HK-2 (cell line): ENCODE results near the gene DCLRE1C.
"Not testable (repeated sequence)": the region's sequence is repeated elsewhere in the genome, so short reads cannot be mapped to it uniquely, and the experiment has no call there.

Source experiments
- DNase-seq: peaks from one replicate; pipeline ENCODE4 v3.0.0-alpha.2; 2018; ENCODE audit not compliant: unreplicated experiment

The DCLRE1C gene

DNA sequence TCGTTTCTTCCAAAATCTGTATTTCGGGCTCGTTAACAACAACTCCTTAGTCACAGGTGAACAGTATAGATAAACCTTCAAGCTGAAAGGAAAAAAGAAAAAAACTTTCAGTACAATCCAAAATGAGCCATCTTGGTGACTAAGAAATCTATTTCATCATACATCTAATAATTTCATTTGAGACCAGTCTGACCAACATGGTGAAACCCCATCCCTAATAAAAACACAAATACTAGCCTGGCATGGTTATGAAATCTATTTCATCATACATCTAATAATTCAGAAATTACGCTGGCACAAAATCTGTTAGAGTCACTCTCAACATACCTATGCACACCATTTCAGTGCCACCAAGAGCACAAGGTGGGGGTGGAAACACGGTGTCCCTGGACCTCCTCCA is 8.8 kb downstream of the DCLRE1C start:
- DNase-seq = no peak

DNA sequence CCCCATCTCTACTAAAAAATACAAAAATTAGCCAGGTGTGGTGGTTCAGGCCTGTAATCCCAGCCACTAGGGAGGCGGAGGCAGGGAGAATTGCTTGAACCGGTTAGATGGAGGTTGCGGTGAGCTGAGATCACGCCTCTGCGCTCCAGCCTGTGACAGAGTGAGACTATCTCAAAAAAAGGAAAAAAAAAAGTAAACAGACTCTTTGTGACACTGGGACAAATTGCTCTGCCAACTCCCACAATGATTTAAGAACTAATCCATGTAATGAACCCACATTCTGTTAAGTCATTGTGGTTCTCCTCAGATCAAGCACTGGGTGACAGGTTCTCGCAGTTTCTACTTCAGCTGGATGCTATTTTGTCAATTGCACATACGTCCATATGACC is 11.0 kb downstream of the DCLRE1C start:
- not testable (repeated sequence) for DNase-seq

DNA sequence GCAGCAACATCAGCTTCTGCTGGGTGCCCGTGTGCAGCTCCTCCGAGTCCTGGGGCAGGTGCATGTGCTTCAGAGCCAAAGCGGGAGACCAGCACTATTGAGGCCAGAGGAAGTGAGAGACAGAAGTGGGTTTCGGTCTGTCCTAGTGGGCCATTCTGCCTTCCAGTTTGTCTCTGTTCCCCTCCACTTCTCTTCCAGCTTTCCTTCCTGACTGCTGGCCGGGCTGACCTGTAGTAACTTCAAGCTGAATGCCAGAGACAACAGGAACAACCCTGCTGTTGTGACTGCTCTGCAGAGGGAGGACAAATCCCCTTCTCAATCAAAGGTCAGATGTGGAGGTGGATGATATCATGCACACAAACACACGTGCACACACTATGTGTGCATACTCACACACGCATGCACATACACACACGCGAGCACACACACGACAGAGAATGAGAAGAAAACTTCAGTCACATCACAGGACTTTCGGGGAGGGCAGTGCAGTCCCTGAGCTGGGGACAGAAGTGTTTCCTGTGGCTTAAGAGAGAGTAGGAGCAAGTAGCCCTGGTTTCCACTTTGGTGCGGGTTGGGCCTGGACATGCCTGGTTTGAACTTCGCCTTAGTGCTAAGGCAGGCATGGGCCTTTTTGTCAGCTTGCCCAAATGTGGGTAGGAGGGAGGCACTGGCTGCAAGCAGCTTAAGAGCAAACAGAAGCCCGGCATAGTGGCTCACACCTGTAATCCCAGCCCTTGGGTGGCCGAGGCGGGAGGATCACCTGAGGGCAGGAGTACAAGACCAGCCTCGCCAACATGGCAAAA is 11.5 kb downstream of the DCLRE1C start:
- not testable (repeated sequence) for DNase-seq

- DNase-seq = peak; percentile 22
Observed at GRCh38 chr10:14938971-14939370, 14.9 kb downstream of the DCLRE1C start.

DNA sequence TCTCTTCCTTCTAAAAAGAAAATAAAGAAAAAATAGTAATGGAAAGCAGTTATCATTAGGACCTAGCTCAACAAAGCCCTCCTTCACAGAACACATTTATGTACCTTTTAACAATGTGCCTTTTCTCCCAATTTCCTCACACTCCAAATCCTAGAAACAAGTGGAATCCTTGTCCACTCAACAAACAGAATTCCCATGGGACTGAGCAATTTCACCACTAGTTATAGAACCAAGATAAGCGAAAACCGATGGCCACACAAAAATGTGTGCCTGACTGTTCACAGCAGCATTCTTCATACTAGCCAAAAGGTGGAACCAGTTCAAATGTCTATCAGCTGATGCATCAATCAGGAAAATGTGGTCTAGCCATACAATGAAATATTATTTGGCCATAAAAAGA is 17.3 kb downstream of the DCLRE1C start:
- no peak for DNase-seq

DNA sequence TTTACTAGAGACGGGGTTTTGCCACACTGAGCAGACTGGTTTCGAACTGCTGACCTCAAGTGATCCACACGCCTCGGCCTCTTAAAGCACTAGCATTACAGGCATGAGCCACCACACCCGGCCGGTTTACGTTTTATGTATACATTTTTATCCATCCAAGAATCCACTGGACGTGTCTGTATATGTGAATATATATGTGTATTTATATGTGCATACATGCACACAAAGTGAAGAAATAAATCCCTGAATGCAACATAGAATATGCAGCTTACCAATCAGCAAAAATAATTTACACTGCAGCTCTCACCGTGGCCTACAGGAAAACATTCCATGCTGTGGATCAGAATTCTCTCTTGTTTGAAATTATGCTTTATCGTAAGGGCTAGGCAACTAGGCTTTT is 23.3 kb downstream of the DCLRE1C start:
- DNase-seq = no peak

DNA sequence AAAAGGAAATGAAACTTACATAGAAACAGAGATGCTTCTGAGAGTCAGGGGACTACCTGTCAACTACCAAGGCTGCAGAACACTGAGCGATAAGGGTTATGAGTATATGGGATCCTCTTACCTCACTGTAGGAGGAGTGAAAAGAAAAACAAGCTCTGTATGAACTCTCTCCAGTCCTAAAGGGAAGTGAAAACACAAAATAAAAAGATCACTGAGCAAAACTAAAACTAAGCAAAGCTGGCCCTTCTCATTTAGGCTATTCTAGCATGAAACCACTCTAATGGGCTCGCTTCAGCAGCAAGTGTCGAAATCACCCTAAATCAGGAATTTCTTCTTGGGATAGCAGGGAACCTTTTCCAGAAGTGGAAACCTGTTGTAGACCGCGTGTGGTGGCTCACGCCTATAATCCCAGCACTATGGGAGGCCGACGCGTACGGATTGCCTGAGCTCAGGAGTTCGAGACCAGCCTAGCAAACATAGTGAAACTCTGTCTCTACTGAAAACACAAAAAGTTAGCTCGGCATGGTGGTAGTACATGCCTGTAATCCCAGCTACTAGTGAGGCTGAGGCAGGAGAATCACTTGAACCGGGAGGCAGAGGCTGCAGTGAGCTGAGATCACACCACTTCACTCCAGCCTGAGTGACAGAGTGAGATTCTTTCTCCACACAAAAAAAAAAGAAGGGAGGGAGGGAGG is 27.0 kb downstream of the DCLRE1C start:
- DNase-seq = no peak

DNA sequence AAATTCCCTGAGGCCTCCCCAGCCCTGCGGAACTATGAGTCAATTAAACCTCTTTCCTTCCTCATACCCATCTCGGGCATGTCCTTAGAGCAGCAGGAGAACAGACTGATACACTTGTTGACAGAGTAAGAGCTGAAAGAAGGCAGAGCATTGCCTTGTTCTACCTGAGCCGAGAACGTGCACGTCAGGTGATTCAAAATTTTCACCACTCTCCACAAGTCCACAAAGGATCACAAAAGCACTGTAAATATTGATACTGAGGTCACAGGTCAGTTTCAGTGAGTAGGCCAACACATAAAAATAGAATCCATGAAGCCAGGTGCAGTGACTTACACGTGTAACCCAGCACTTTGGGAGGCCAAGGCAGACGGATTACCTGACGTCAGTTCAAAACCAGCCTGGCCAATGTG is 27.8 kb downstream of the DCLRE1C start:
- no peak for DNase-seq

- DNase-seq = no peak
Observed at GRCh38 chr10:14925268-14925667, 28.6 kb downstream of the DCLRE1C start.

- no peak for DNase-seq
Observed at GRCh38 chr10:14924013-14924412, 29.9 kb downstream of the DCLRE1C start.

DNA sequence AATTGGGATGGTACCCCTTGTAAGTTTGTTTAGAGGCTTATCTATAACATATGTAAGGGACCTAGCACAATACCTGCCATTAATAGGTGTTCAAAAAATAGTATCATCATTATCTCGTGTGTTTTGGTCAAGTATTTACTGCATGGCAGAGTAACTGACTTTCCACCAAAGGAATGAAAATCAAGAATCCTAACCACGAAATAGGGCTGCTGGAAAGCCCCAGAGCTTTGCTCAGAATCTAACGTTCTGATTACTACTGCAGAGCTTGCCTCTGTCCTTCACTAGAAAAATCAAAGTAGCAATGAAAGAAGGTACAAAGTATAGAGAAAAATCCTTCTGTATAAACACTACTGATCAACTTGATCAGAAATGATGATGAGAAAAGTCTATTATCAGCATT is 34.9 kb downstream of the DCLRE1C start:
- no peak for DNase-seq

DNA sequence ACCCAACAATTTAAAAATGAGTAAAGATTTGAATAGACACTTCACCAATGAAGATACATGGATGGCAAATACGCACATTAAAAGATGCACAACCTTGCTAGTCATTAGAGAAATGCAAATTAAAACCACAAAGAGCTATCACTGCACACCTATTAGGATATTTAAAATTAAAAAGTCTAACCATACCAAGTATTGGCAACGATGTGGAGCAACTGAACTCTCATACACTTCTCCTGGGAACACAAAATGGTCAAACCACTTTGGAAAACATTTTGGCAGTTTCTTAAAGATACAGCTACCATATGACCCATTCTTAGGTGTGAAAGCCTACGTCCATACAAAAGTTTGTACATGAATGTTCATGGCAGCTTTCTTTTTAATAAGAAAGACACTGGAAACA is 36.1 kb downstream of the DCLRE1C start:
- DNase-seq = no peak

DNA sequence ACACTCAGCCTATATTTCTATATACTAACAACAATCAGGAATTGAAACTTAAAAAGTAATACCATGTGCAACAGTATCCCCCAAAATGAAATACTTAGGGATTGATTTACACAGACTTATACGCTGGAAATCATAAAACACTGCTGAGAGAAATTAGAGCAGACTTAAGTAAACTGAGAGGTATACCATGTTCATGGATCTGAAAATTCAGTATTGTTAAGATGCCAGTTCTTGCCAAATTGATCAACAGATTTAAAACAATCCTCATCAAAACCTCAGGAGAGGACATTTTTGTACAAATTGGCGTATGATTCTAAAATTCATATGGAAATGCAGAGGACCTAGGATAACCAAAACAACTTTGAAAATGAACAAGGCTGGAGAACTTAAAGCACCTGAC is 37.3 kb downstream of the DCLRE1C start:
- DNase-seq = no peak

DNA sequence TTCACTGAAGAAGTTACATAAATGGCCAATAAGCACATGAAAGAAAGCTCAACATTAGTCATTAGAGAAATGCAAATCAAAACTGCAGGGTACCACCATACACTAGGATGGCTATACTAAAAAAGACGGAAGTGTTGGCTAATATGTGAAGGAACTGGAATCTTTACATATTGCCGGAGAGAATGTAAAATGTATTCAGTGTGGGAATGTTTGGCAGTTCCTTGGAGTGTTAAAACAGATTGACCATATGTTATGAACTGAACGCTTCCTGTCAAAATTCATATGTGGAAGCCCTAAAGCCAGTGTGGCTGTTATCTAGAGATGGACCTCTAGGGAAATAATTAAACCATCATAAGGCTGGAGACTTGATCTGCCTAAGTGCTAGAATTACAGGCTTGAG is 42.1 kb downstream of the DCLRE1C start:
- DNase-seq = no peak

DNA sequence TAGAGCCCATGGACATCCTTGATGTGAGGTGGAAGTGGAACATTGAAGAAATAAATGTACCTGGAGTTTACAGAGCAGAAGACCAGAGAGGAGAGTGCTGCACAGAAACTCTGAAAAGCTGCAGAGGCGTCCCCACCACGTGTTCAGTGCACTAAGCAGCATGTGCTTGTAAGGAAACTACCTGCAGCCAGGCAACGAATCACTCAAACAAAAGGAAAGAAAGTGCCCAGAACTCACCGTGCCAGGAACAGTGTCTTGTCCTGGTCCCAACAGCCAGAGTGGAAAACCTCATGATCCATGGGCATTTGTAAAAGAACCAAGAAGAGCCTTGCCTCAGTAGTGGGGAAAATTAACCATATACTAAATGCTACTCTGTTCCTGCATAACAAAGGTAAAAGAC is 42.9 kb downstream of the DCLRE1C start:
- DNase-seq = no peak

DNA sequence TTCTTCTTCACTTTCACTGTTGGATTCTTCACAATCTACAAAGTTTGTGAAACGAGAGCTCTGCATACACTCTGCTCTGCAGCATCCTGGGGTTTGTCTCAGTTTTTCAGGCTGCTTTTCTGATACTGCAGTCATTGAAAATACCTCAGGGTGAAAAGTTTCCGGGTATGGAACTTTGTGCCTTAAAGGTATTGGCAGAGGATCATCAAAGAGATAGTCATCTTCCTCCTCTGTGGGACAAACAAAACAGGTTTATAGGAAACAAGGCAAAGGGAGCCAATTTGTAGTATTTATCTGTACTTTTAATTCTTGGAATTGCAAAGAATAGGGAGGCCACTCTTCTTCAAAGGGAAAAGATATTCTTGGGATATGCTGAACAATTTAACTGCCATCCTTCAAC is 44.8 kb downstream of the DCLRE1C start:
- DNase-seq = no peak

DNA sequence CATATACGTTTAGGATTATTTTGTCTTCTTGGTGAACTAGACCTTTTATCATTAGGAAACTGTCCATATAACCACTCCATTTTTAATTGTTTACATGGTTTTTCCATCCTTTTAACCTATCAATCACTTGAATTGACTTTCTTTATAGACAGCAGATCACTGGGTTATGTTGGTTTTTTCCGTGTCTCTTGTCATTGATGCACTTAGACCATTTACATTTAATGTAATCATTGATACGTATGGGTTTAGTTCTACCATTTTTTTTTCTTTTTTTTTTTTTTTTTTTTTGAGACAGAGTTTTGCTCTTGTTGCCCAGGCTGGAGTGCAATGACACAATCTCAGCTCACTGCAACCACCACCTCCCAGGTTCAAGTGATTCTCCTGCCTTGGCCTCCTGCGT is 46.3 kb downstream of the DCLRE1C start:
- not testable (repeated sequence) for DNase-seq

DNA sequence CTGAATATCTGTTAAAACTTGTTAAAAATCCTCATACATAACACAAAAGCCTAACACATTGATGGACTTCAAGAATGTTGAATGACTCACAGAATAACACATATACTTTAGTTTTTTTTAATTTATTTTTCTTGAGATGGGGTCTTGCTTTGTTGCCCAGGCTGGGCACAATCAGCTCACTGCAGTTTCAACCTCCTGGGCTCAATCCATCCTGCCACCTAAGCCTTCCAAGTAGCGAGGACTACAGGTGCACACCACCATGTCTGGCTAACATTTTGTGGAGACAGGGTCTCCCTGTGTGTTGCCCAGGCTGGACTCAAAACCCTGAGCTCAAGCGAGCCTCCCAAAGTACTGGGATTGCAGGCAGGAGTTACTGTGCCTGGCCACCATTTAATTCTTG is 47.1 kb downstream of the DCLRE1C start:
- no peak for DNase-seq

- DNase-seq = no peak
Observed at GRCh38 chr10:14905890-14906289, 48.0 kb downstream of the DCLRE1C start.

DNA sequence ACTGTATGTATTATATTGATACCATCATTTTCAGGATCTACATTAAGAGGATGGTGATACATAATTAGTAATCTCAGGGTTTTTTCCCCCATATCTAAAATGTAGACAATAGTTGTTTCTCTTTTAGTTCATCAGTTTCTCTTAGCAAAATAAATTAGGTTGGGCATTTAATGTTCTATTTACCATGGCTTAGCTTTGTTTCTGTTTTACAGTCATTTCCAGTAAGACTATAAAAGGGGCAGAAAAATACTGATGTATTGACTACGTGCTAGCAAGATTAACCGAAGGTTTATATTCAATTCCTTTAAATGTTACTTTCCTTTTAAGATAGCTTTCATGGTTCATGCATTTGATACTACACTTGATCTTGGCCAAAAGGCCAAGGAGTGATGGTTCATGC is 49.0 kb downstream of the DCLRE1C start:
- DNase-seq = no peak

- no peak for DNase-seq
Observed at GRCh38 chr10:14904316-14904732, 49.6 kb downstream of the DCLRE1C start.

- no peak for DNase-seq
Observed at GRCh38 chr10:14891151-14891550, 62.7 kb downstream of the DCLRE1C start.

DNA sequence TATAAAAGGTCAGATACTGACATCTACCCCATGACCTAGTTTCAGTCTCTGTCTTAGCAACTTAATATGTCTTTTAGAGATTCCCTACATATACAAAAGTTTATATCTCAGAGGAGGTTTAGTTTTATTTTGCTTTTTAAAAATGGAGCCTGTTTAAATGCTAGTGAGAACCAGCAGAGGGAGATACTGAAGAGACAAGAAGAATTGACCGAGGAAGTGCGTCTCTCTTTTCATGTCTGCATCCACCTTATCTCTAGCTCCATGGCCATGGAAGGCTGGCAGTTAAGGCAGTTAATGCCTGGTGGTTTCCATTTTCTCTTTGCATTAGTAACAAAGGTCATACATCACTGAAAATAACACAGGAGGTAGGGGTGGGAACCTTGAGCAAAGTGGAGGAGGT is 64.6 kb downstream of the DCLRE1C start:
- DNase-seq = no peak

GRCh38 chr10:14884082-14884481 is 69.8 kb downstream of the DCLRE1C start:
- no peak for DNase-seq
